ENCODE results near the gene GNA14. TPM values are rescaled to one million over a fixed set of nuclear protein-coding genes. Genes with fewer than 3 reads are reported as not detected.
"Not testable (repeated sequence)": the region's sequence is repeated elsewhere in the genome, so short reads cannot be mapped to it uniquely, and the experiment has no call there.

GNA14 gene
- polyA plus RNA-seq, 3 donors: 15.1 to 16.7 (median 16.0) TPM

- no peak for DNase-seq (ENCODE audit: low read depth in 3 of 3, low spot score in 2 of 3)
These were observed 192.7 kb downstream of the GNA14 start for GRCh38 chr9:77455312-77455927.

GRCh38 chr9:77454663-77455062, 193.5 kb downstream of the GNA14 start:
- no peak for DNase-seq (ENCODE audit: low read depth in 3 of 3, low spot score in 2 of 3)

DNA sequence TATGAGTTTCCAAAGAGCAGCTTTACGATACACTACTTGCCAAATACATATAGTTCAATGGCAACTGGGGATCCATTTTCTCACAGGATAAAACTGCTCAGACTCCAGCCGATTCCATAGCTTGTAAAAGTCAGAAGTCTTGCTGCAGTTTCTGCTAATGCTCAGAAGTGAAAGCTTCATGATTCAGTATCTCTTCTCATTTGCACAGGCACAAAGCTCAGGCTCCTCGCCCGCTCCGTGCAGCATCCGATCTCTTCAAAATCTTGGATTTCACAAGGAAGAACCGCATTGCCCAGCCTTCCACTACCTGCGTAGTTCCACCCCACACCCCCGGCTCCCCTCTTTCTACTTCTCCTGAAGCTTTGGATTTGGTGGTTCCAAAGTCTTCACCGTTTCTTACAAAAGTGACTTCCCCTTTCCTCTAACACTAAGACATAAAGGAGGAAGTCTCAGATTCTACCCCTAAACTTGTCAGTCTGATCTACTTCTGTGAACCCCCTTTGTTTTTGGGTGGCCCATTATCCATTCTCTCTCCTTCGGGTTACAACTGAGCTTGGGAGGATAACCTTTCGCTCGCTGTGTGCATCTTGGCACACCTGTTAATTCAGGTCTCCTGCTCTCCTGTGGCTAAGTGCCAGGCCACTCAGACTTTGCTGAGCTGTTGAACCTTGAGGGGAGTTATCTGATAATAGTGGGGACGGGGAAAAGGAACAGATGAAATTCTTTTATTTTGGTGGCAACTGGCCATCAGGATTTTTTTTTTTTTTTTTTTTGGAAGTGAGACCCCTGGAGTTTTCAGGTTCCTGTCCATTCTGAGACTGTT, 194.1 kb downstream of the GNA14 start:
- DNase-seq (ENCODE audit: low read depth in 3 of 3, low spot score in 2 of 3): no peak

DNA sequence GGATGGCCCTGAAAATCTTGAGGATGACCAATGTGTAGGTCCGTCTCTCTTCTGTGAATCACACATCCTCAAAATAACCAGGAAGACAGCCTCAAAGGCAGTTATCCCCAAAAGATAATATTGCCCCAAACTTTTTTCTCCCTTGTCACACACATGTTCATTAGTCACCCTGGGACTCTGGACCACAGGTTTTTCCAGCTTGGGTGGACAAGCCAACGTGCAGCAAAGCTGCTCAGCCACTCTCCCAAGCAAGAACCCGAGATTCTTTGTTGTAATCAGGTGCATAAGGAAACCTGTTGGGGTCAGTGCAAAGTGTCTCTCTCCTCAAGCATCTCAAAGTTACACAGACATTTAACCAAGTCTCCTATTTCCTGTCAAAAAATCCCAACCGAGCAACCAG, 196.6 kb downstream of the GNA14 start:
- no peak for DNase-seq (ENCODE audit: low read depth in 3 of 3, low spot score in 2 of 3)

- DNase-seq (ENCODE audit: low read depth in 3 of 3, low spot score in 2 of 3): no peak
These were observed 198.0 kb downstream of the GNA14 start for GRCh38 chr9:77450085-77450475.

GRCh38 chr9:77449240-77450084, 198.7 kb downstream of the GNA14 start:
- no peak for DNase-seq (ENCODE audit: low read depth in 3 of 3, low spot score in 2 of 3)

DNA sequence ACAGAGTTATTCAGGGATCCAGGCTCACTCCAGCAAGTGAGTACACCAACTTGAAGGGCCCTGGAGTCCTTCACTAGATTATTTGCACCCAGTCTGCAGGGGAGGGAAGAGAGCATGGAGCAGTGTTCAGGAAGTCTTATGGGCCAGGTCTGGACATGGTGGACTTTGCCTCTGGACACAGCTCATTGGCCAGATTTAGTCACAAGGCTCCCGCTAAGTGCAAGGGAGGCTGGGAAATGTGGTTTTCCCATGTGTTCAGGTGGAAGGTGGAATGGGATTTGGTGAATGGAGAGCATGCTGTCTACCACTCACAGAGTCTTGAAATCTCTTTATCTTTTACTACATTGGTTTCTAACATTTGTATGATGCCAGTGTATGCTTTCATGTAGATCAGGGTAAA, 200.5 kb downstream of the GNA14 start:
- DNase-seq (ENCODE audit: low read depth in 3 of 3, low spot score in 2 of 3): no peak

GRCh38 chr9:77442436-77442835, 205.7 kb downstream of the GNA14 start:
- no peak for DNase-seq (ENCODE audit: low read depth in 3 of 3, low spot score in 2 of 3)

DNA sequence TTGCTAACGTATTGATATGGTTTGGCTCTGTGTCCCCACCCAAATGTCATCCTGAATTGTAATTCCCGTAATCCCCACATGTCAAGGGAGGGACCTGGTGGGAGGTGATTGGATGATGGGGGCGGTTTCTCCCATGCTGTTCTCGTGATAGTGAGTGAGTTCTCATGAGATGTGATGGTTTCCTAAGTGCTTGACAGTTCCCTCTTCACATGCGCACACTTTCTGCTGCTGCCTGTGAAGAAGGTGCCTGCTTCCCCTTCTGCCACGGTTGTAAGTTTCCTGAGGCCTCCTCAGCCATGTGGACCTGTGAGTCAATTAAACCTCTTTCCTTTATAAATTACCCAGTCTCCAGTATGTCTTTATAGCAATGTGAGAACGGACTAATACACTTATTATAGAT, 207.0 kb downstream of the GNA14 start:
- DNase-seq (ENCODE audit: low read depth in 3 of 3, low spot score in 2 of 3): not testable (repeated sequence)

GRCh38 chr9:77440057-77440456, 208.1 kb downstream of the GNA14 start:
- no peak for DNase-seq (ENCODE audit: low read depth in 3 of 3, low spot score in 2 of 3)

GRCh38 chr9:77438653-77439052, 209.5 kb downstream of the GNA14 start:
- DNase-seq (ENCODE audit: low read depth in 3 of 3, low spot score in 2 of 3): no peak

- DNase-seq (ENCODE audit: low read depth in 3 of 3, low spot score in 2 of 3): no peak
These were observed 212.4 kb downstream of the GNA14 start for GRCh38 chr9:77435688-77436087.

GRCh38 chr9:77435277-77435676, 212.8 kb downstream of the GNA14 start:
- DNase-seq (ENCODE audit: low read depth in 3 of 3, low spot score in 2 of 3): no peak

DNA sequence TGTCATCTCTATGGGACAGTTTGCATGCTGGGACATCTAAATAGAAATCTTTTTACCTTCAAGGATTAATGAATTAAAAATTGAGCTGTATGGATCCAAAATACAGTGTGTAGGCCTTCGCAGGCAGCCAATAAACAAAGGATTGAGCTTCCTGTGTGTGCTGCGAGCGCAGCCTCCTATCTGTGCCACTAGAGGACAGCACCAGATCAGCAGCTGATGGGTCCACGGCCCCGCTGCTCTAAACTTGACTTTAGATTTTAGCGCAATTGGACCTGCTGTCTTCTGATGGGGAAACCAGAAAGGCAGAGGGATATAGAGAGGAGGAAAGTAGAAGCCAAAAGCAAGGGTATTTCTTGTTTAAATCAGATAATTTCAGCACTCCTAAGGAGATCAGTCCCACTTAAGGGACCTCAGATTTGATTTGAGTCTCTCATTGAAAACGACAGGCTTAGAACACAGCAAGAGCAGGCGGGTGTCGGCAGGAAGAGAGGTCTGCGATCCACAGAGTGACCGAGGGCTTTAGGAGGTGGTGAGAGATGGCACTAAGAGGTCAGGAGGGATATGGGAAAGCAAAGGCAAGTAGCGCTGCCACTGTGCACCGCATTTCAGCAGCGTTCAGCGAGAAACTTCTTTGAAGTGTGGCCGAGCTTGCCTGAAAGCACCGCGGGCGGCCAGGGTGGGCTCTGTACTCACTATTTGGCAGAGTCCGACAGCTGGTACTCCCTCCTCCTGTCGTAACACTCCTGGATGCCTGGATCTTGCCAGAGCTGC, 214.3 kb downstream of the GNA14 start:
- peak in 2 of 3 donors; percentile 37 to 39 for DNase-seq (ENCODE audit: low read depth in 3 of 3, low spot score in 2 of 3)

DNA sequence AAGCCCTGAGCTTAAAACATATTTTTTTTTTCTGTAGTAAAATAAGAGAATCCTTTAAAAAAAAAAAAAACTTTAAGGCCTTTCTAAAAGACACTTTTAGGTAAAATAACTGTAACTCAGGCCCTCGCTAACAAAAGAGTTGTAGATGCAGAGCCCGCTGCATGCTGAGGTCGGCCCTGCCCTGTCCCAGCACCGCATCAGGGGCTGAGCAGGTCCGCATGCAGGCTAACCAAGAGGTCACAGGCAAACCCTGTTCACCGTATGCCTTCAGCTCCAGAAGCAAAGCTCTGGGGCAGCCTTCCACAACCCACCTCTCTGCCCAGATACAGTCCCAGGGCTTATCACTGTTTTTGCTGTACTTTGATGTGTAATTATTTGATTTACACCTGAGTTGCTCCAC, 216.1 kb downstream of the GNA14 start:
- no peak for DNase-seq (ENCODE audit: low read depth in 3 of 3, low spot score in 2 of 3)

DNA sequence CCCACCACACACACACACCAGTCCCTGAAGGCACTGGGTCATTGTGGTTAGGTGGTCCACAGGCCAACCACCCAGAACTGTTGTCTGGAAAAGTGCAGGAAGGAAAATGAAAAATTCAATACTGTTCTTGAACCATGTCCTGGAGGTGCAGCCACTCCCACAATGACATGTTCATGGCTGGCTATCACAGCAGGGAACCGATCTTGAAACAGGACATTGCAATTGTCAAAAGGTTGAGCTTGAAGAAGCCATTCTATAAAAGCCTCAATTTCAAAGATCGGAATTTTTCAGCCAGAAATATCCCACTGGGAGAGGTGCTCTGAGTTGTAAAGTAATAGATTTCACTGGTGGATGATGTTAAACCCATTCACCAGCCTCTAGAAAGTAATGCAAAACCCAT, 218.2 kb downstream of the GNA14 start:
- DNase-seq (ENCODE audit: low read depth in 3 of 3, low spot score in 2 of 3): no peak

GRCh38 chr9:77427256-77427927, 220.7 kb downstream of the GNA14 start:
- no peak for DNase-seq (ENCODE audit: low read depth in 3 of 3, low spot score in 2 of 3)

- DNase-seq (ENCODE audit: low read depth in 3 of 3, low spot score in 2 of 3): no peak
These were observed 221.4 kb downstream of the GNA14 start for GRCh38 chr9:77426712-77427111.

DNA sequence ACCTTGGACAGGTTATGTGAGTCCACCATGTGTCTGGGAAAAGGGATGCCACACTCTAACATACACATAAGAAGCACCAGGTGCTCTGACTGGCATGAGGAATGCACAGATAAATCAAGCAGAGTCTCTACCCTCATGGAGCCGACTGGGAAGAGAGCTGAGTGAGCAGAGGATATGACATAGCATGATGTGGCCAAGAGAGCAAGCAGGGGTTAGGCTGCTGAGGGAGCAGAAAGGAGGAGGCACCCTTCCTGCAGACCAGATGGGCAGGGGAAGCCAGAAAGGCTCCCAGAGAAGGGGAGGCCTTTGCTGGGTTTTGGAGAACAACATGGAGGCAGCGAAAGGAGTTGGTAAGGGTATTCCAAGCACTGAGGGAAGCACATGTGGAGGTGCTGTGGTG, 223.1 kb downstream of the GNA14 start:
- DNase-seq (ENCODE audit: low read depth in 3 of 3, low spot score in 2 of 3): no peak

DNA sequence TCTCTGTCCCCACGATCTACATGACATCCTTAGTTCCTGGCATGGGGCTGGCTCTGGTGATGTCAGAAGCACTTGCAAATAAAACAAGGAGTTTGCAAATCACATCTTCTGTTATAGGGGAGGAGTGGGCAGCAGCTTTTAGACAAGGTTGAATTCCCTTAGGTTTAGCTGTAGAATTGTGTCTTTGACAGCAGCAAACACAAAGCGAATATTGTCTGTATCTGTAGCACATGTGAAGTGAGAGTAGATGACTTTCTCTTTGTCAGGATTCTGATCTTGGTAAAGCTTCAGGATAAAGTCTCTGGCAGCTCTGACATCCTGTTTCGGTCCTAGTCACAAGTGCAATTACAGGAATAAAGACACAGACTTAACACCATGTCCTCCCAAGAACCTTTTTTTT, 224.3 kb downstream of the GNA14 start:
- DNase-seq (ENCODE audit: low read depth in 3 of 3, low spot score in 2 of 3): no peak
